Neural crest cell (in vitro differentiated cells): ENCODE measurements around the gene GDF9. TPM values are rescaled to one million over a fixed set of nuclear protein-coding genes. Genes with fewer than 3 reads are reported as not detected.

Experiments
- DNase-seq: peaks from one replicate; pipeline ENCODE4 v3.0.0; 2021; ENCODE audit warnings: low read depth, mixed read lengths, low spot score
- H3K27ac Mint-ChIP-seq: one replicate; pipeline ENCODE4 v1.8.0; 2021; ENCODE audit warnings: mild to moderate bottlenecking, mixed read lengths; ENCODE audit not compliant: unreplicated experiment
- H3K27me3 Mint-ChIP-seq: 2 replicates; pipeline ENCODE4 v1.8.0; 2021; ENCODE audit warnings: low read depth, mild to moderate bottlenecking, mixed read lengths
- H3K36me3 Mint-ChIP-seq: 2 replicates; pipeline ENCODE4 v1.8.0; 2021; ENCODE audit warnings: low read depth, mild to moderate bottlenecking, mixed read lengths
- H3K4me1 Mint-ChIP-seq: 2 replicates; pipeline ENCODE4 v1.8.0; 2021; ENCODE audit warnings: mixed read lengths
- H3K4me3 Mint-ChIP-seq: one replicate; pipeline ENCODE4 v1.8.0; 2021; ENCODE audit warnings: mild to moderate bottlenecking, mixed read lengths
- H3K9me3 Mint-ChIP-seq: 2 replicates; pipeline ENCODE4 v1.8.0; 2021; ENCODE audit warnings: mixed read lengths
- total RNA-seq: library from RNA; stranded (reverse); gene quantifications from 2 replicates; pipeline ENCODE4 v1.2.1, GENCODE V29; 2021
- TF ChIP-seq, protein P1 (sequence below): fragments of 200-600 bp; sonication (generic); conservative IDR thresholded peaks from 2 replicates; pipeline ENCODE4 v1.5.0; 2021; ENCODE audit warnings: antibody characterized with exemption, mild to moderate bottlenecking

Gene GDF9
- total RNA-seq, 1 donor from 2014 or later, result 0.49 TPM

- Mint-ChIP-seq H3K36me3 (peaks cover 9% of the 10 kb centered on the region), H3K27me3 (no peaks in the 10 kb centered on the region), H3K4me3 (no peak overlapping the region), H3K27ac (no peak overlapping the region), H3K9me3 (no peaks in the 10 kb centered on the region), H3K4me1 (no peaks in the 10 kb centered on the region)
- TF ChIP-seq, protein P1, sequence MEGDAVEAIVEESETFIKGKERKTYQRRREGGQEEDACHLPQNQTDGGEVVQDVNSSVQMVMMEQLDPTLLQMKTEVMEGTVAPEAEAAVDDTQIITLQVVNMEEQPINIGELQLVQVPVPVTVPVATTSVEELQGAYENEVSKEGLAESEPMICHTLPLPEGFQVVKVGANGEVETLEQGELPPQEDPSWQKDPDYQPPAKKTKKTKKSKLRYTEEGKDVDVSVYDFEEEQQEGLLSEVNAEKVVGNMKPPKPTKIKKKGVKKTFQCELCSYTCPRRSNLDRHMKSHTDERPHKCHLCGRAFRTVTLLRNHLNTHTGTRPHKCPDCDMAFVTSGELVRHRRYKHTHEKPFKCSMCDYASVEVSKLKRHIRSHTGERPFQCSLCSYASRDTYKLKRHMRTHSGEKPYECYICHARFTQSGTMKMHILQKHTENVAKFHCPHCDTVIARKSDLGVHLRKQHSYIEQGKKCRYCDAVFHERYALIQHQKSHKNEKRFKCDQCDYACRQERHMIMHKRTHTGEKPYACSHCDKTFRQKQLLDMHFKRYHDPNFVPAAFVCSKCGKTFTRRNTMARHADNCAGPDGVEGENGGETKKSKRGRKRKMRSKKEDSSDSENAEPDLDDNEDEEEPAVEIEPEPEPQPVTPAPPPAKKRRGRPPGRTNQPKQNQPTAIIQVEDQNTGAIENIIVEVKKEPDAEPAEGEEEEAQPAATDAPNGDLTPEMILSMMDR, result no peak
- no peak for DNase-seq
These were observed 35.5 kb upstream of the GDF9 start for GRCh38 chr5:132901730-132902129.

DNA sequence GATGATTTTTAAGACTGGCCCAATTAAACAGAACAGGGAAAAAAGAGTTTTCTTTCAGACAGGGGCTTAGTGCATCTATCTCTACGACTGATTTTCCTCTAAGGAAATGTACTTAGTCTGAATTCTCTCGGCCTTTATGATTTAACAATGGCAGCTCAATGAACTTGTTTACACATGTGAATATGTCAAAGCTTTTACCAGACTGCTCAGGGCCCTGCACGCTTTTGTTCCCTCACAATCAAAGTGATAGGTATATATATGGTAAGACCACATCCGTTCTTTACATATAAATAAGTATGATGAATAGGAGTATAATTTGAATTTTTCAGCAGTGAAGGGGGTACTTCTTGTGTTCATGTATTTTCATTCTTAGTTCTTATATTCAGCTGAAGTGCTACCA is 34.8 kb upstream of the GDF9 start:
- TF ChIP-seq, protein P1, result no peak
- Mint-ChIP-seq H3K9me3 (no peaks in the 10 kb centered on the region), H3K36me3 (peaks cover 13% of the 10 kb centered on the region), H3K27ac (no peak overlapping the region), H3K27me3 (no peaks in the 10 kb centered on the region), H3K4me1 (no peaks in the 10 kb centered on the region), H3K4me3 (no peak overlapping the region)
- no peak for DNase-seq

DNA sequence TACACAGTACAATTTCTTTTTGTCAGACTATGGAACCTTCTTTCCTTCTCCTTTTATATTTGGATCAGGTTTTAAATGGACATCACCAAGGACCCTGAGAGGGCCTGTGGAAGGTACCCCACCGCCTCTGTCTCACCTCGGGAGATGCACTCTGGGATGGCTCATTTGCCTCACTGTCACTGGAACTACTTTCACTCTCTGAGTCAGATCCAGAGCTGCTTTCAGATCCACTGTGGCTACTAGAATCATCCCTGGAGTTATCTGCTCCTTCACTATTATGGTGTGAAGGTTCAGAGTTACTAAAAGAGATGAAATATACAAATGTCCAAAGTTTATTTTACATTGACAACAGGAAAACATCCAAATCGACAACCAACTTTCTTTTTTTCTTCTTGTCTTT is 31.8 kb upstream of the GDF9 start:
- no peak overlapping the region for H3K4me3 Mint-ChIP-seq
- no peaks in the 10 kb centered on the region for H3K4me1 Mint-ChIP-seq
- no peaks in the 10 kb centered on the region for H3K9me3 Mint-ChIP-seq
- no peak for DNase-seq
- no peak overlapping the region for H3K27ac Mint-ChIP-seq
- H3K27me3 Mint-ChIP-seq, result no peaks in the 10 kb centered on the region
- TF ChIP-seq, protein P1, result no peak
- peaks cover 16% of the 10 kb centered on the region for H3K36me3 Mint-ChIP-seq

DNA sequence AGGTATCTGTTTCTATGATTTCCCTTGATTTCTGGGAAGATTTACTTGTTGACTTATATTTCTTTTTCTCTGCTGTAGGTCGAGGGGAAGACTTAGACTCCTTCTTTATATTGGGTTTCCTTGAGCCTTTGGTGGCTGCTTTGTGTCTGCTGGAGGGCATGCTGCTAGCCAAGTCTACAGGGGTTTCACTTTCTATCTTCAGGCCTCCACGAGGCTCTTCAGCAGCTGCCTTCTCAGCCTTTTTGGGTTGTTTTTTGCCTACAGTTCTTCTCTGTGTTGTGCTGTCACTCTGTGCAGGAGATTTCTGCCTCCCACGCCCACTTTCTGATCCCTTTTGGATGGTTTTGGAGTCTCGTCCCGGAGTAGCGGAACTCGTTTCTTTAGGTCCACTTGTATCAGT is 30.4 kb upstream of the GDF9 start:
- no peaks in the 10 kb centered on the region for H3K27me3 Mint-ChIP-seq
- DNase-seq, result no peak
- H3K4me1 Mint-ChIP-seq, result no peaks in the 10 kb centered on the region
- H3K4me3 Mint-ChIP-seq, result no peak overlapping the region
- TF ChIP-seq, protein P1, result no peak
- peaks cover 16% of the 10 kb centered on the region for H3K36me3 Mint-ChIP-seq
- no peak overlapping the region for H3K27ac Mint-ChIP-seq
- H3K9me3 Mint-ChIP-seq, result no peaks in the 10 kb centered on the region

- Mint-ChIP-seq H3K9me3 (no peaks in the 10 kb centered on the region), H3K4me3 (no peak overlapping the region), H3K27ac (no peak overlapping the region), H3K36me3 (peaks cover 16% of the 10 kb centered on the region), H3K27me3 (no peaks in the 10 kb centered on the region), H3K4me1 (no peaks in the 10 kb centered on the region)
- TF ChIP-seq, protein P1, result no peak
- DNase-seq, result no peak
These were observed 29.5 kb upstream of the GDF9 start for GRCh38 chr5:132895719-132896305.
